Gastroesophageal sphincter (tissue), 3 donors: ENCODE measurements around the gene RIMS1.

Experiments used
- POLR2A ChIP-seq, 2 donors: fragments of 450-650 bp; IDR thresholded peaks; one replicate each; pipeline ENCODE4 v1.6.1; 2017; ENCODE audit warnings: antibody characterized with exemption in 2 of 2, mild to moderate bottlenecking in 2 of 2, moderate library complexity in 1 of 2
- TF ChIP-seq, protein P1 (sequence below), 4 experiments: fragments of 200-600 bp in 2 of 4; fragments of 450-650 bp in 2 of 4; sonication (generic) in 1 of 4; IDR thresholded peaks; one replicate each; pipeline ENCODE4 v1.5.1; 2017 to 2019; ENCODE audit warnings: antibody characterized with exemption in 4 of 4, mild to moderate bottlenecking in 2 of 4, moderate library complexity in 2 of 4

DNA sequence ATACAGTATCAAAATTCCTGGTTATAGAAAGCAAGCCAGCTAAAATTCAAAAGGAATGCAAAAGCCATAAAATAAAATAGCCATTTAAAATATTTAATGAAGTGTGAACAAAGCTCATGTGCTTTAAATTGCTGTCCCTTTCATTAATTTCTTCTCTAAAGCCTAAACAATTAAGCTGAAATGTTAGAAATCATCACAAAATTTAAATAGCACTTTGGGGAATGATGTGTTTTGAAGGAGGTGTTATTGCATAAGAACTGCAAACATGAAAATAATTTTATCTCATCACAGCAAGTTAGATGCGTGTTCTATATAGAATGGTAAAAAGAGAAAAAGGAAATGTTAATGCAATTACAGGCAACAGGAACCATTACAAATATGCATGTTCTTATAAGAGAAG lies 111.0 kb downstream of the RIMS1 start:
- TF ChIP-seq, protein P1, sequence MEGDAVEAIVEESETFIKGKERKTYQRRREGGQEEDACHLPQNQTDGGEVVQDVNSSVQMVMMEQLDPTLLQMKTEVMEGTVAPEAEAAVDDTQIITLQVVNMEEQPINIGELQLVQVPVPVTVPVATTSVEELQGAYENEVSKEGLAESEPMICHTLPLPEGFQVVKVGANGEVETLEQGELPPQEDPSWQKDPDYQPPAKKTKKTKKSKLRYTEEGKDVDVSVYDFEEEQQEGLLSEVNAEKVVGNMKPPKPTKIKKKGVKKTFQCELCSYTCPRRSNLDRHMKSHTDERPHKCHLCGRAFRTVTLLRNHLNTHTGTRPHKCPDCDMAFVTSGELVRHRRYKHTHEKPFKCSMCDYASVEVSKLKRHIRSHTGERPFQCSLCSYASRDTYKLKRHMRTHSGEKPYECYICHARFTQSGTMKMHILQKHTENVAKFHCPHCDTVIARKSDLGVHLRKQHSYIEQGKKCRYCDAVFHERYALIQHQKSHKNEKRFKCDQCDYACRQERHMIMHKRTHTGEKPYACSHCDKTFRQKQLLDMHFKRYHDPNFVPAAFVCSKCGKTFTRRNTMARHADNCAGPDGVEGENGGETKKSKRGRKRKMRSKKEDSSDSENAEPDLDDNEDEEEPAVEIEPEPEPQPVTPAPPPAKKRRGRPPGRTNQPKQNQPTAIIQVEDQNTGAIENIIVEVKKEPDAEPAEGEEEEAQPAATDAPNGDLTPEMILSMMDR (IDR thresholded peaks at IDR 0.05) = no peak
- no peak for TF ChIP-seq POLR2A (IDR thresholded peaks at IDR 0.05)
